Mucosa of rectum (tissue), 2 donors: ENCODE measurements around the gene LIN28A.

ENCODE experiments used
- H3K27ac ChIP-seq, 2 donors: one replicate each; pipeline ENCODE4 v1.7.0; 2013; ENCODE audit warnings: inconsistent platforms in 2 of 2, low read depth in 2 of 2, low read length in 2 of 2
- H3K27me3 ChIP-seq, 2 donors: one replicate each; pipeline ENCODE4 v1.7.0; 2013; ENCODE audit warnings: low read length in 2 of 2; ENCODE audit not compliant: control insufficient read depth in 2 of 2, insufficient read depth in 2 of 2
- H3K36me3 ChIP-seq, 2 donors: one replicate each; pipeline ENCODE4 v1.7.0; 2013; ENCODE audit warnings: low read length in 2 of 2; ENCODE audit not compliant: control insufficient read depth in 2 of 2, insufficient read depth in 2 of 2
- H3K4me1 ChIP-seq, 2 donors: one replicate each; pipeline ENCODE4 v1.7.0; 2013; ENCODE audit warnings: low read length in 2 of 2, mild to moderate bottlenecking in 1 of 2; ENCODE audit not compliant: control insufficient read depth in 2 of 2, insufficient read depth in 2 of 2
- H3K4me3 ChIP-seq, 2 donors: one replicate each; pipeline ENCODE4 v1.7.0; 2013; ENCODE audit warnings: low read length in 2 of 2
- H3K9ac ChIP-seq, 2 donors: one replicate each; pipeline ENCODE4 v1.7.0; 2013; ENCODE audit warnings: low read length in 2 of 2, low read depth in 1 of 2, mild to moderate bottlenecking in 1 of 2
- H3K9me3 ChIP-seq, 2 donors: one replicate each; pipeline ENCODE4 v1.7.0; 2013; ENCODE audit warnings: low read length in 2 of 2; ENCODE audit not compliant: control insufficient read depth in 2 of 2
- donor health status: healthy.
- donor health status: Normal muscosa, but diverticular disease.

The LIN28A gene

DNA sequence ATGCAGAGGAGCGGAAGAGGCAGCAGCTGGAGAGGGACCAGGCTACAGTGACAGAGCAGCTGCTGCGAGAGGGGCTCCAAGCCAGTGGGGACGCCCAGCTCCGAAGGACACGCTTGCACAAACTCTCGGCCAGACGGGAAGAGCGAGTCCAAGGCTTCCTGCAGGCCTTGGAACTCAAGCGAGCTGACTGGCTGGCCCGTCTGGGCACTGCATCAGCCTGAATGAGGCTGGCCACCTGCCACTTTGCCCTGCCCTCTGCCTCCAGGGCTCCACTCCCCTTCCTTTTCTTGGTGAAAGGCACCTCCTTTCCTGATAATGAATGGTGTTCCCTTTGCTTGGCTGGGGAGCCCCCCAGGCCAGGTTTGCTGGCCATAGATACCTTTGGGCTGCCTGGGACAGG is 58.3 kb downstream of the LIN28A start:
- H3K36me3 ChIP-seq: peaks cover 39 to 41% of the 10 kb centered on the region in 2 donors
- H3K27ac ChIP-seq: no peak overlapping the region
- no peak overlapping the region for H3K9ac ChIP-seq
- H3K9me3 ChIP-seq: no peaks in the 10 kb centered on the region
- no peak overlapping the region for H3K4me3 ChIP-seq
- H3K4me1 ChIP-seq: peaks cover 30 to 38% of the 10 kb centered on the region in 2 donors
- no peaks in the 10 kb centered on the region for H3K27me3 ChIP-seq

DNA sequence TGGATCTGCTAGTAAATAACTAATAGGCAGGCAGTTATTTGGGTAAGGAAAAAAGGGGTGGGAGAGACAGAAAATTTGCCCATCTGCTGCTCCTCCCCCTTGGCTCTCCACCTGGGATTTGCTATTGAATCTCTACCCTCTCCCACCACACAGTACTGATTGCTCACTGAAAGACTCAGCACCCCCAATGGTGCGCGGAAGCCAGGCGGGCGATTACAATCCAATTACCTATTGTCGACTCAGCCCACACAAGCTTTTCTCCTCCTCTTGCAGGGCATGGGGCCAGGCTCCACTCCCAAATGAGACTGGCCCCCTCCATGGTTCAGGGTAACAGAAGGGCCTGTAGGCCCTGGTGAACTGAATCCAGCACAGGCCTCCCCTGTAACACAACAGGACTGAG is 58.9 kb downstream of the LIN28A start:
- Histone ChIP-seq H3K4me1 (peaks cover 34 to 42% of the 10 kb centered on the region in 2 donors), H3K27me3 (no peaks in the 10 kb centered on the region), H3K4me3 (no peak overlapping the region), H3K27ac (no peak overlapping the region), H3K36me3 (peaks cover 43 to 46% of the 10 kb centered on the region in 2 donors), H3K9me3 (no peaks in the 10 kb centered on the region), H3K9ac (no peak overlapping the region)

DNA sequence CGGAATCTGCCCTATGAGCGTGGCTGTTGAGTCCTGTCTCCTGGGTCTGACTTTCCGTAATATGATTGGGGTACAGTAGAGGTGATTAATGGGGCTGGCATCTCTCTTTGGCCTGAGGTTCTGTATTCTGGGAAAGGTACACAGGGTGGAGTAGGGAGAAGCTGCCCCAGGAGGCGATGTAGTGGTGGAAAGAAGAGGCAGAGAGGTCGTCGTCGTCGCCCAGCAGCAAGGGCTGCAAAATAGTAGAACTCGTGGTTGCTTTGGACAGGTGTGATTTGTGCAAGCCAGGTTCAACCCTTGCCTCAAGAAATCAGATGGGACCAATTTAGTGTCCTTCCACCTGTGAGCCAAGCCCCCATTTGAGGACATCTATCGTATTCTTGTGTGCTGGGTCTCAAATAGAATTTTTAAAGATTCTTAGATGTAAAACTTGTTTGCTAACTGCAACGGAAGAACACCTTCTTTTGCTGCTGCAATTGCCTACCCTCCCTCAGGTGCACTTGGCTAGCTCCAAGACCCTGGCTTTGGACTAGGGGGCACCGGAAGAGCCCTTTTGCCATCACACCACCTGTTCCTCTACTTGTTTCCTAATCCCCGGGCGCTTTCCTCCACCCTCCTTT is 60.4 kb downstream of the LIN28A start:
- peak overlapping the region; percentile 76 to 80 for H3K4me3 ChIP-seq
- H3K27ac ChIP-seq: peak overlapping the region; percentile 26 to 99
- peak overlapping the region in 1 of 2 donors; percentile 5 for H3K9ac ChIP-seq

DNA sequence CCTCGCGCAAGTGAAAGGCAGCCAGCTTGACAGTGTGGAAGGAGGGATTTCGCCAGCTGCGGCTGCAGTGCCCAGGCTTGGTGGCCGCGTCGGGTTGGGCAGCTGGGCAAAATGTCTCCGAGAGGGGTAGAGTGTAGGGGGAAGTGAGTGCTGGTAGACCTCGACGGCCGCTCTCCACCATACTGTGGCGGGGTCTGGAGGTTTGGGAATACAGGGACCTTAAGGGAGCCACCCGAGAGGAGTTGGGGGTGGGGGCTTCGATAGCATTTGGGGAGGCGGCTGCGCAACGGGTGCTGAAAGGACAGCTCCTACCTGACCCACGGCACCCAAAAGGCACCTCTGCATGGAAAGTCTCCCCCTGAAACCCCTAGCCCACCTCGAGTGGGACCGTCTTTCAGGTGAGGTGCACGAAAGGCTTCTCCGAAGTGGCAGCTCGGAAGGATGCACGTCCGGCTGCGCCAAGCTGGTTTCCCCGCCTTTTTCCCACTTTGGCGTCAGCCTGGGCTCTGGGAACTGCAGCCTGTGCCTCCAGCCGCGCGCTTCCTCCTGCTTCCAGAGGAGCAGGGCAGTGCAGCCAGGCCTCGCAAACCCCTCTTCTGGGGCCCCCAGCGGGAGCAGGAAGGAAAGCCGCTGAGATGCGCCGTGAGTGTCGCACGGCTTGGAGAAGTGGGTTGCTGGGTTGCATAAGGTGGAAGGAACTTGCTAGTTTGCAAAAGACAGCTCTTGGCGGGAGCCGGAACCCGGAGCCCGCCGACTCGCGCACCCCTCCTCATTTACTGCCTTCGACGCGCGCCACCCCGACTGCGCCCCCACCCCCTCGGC is 61.1 kb downstream of the LIN28A start:
- Histone ChIP-seq H3K4me1 (peaks cover 34 to 42% of the 10 kb centered on the region in 2 donors), H3K27me3 (no peaks in the 10 kb centered on the region), H3K9ac (peak overlapping the region; percentile 63 to 70), H3K9me3 (no peaks in the 10 kb centered on the region), H3K36me3 (peaks cover 31 to 41% of the 10 kb centered on the region in 2 donors), H3K27ac (peak overlapping the region; percentile 99 to 100), H3K4me3 (peak overlapping the region; percentile 76 to 80)

More for the DNA sequence above, 60.4 kb downstream of the LIN28A start:
- Histone ChIP-seq H3K27me3 (no peaks in the 10 kb centered on the region), H3K9me3 (no peaks in the 10 kb centered on the region), H3K4me1 (peaks cover 34 to 42% of the 10 kb centered on the region in 2 donors), H3K36me3 (peaks cover 37 to 40% of the 10 kb centered on the region in 2 donors)

DNA sequence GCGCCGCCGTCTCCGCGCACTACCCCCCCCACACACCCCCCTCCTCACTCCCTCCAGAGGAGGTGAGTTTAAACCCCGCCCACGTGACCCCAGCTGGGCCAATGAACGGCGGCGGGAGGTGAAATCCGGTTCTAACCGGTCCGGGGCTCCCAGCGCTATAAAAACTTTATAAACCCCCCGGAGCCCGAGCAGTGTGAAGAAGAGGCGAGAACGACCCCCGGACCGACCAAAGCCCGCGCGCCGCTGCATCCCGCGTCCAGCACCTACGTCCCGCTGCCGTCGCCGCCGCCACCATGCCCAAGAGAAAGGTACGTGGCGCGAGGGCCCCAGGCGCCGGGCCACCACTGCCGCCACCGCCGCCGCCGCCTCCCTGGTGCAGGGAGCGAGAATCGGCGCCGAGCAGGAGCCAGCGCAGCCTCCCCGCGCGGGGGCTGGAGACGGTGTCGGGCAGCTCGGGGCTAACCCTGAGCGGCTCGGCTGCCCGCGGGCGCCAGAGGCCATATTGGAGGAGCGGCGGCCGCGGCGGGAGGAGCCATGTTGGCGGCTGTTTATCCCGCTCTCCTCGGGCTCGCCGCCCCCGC is 61.8 kb downstream of the LIN28A start, which contains the start of gene HMGN2:
HMGN2 (plus strand) TSS at position 121 of the 581 bp plus-strand sequence; CDS start at position 294, 173 bp downstream.
- Histone ChIP-seq H3K9me3 (no peaks in the 10 kb centered on the region), H3K4me3 (peak within 1 kb of the TSS; percentile 76 to 83), H3K9ac (peak within 1 kb of the TSS; percentile 63 to 99), H3K27me3 (no peaks in the 10 kb centered on the region), H3K4me1 (peaks cover 34 to 42% of the 10 kb centered on the region in 2 donors), H3K36me3 (peaks cover 29 to 41% of the 10 kb centered on the region in 2 donors), H3K27ac (peak within 1 kb of the TSS; percentile 99 to 100)

DNA sequence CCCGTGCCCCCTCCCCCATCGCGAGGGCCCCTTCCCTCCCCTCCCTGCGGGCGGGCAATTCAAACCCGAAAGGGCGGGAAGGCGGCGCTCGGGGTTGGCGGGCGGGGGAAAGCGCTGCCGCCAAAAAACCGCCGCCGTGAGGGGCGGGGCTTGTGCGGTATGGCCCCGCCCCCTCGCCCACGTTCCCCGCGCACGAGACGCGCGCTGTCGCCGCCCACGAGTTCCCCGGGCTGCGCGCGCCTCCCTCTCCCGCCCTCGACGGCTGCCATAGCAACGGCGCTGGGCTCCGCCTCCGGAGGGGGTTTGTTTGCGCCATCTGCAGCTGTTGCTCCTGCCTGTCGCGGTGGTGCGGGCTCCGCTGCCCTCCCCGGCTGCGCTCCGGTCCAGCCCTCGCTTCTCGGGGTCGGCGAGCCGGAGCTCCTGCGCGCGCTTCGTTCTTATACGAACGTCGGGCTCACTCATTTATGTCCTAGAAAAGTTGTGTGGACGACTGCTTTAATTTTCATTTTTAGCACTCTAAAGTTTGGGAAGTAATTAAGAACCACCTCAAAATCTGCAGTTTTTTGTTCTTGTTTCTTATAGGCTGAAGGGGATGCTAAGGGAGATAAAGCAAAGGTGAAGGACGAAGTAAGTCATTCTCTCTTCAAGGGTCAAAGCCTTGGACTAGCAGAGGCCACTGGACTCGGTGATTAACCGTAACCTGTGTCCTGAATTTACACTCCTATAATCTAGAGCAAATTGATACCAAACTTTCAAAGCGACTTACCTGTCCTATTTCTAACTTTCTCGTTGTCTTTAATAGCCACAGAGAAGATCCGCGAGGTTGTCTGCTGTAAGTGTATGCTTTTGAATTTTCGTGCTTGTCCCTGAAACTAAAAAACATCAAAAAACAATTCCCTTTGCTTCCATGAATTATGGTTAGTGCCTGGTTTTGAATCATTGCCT is 62.6 kb downstream of the LIN28A start:
- H3K9me3 ChIP-seq: no peaks in the 10 kb centered on the region
- H3K9ac ChIP-seq: peak overlapping the region; percentile 56 to 99

DNA sequence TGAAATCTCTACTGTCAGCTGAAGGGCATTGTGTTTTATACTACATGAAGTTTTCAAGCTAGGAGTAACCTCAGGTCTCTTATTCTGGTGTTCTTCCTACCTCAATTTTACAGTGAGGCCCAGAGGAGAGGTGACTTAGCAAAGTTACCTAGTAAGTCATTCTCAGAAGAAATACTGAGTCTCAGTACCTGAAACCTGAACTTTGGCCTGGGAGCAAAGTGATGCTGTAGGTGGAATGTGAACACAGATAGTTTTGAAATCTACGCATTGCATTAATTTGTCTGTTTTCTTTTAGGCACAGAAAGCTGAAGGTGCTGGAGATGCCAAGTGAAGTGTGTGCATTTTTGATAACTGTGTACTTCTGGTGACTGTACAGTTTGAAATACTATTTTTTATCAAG is 64.2 kb downstream of the LIN28A start:
- Histone ChIP-seq H3K4me3 (no peak overlapping the region), H3K9me3 (no peaks in the 10 kb centered on the region), H3K36me3 (peaks cover 25 to 34% of the 10 kb centered on the region in 2 donors), H3K27me3 (no peaks in the 10 kb centered on the region), H3K4me1 (peaks cover 30 to 34% of the 10 kb centered on the region in 2 donors), H3K9ac (no peak overlapping the region), H3K27ac (no peak overlapping the region)

More for the DNA sequence above, 62.6 kb downstream of the LIN28A start:
- peaks cover 34 to 42% of the 10 kb centered on the region in 2 donors for H3K4me1 ChIP-seq
- peak overlapping the region; percentile 71 to 83 for H3K4me3 ChIP-seq
- H3K27ac ChIP-seq: peak overlapping the region; percentile 99 to 100
- peaks cover 25 to 36% of the 10 kb centered on the region in 2 donors for H3K36me3 ChIP-seq
- no peaks in the 10 kb centered on the region for H3K27me3 ChIP-seq

DNA sequence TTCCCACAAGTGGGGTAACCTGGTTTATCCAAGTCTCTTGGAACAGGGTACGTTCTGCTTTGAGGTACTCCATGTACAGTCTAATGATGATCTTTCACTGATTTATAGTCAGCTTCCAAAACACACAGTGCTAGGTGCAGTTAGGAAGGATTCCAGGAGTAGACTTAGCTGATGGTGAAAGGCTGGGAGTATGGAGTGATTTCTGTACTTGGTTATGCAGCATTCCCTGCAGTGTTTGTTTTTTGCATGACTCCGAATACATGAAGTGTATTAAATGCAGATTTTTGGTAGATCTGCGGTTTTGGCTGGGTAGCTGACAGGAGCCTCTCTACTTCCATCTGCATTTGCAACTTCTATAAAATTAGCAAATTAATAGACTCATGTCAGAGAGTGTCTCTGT is 65.4 kb downstream of the LIN28A start:
- H3K27ac ChIP-seq: no peak overlapping the region
- H3K9me3 ChIP-seq: no peaks in the 10 kb centered on the region
- H3K4me3 ChIP-seq: no peak overlapping the region
- H3K27me3 ChIP-seq: no peaks in the 10 kb centered on the region
- H3K9ac ChIP-seq: no peak overlapping the region
- H3K4me1 ChIP-seq: peaks cover 21 to 22% of the 10 kb centered on the region in 2 donors
- peaks cover 25 to 34% of the 10 kb centered on the region in 2 donors for H3K36me3 ChIP-seq

DNA sequence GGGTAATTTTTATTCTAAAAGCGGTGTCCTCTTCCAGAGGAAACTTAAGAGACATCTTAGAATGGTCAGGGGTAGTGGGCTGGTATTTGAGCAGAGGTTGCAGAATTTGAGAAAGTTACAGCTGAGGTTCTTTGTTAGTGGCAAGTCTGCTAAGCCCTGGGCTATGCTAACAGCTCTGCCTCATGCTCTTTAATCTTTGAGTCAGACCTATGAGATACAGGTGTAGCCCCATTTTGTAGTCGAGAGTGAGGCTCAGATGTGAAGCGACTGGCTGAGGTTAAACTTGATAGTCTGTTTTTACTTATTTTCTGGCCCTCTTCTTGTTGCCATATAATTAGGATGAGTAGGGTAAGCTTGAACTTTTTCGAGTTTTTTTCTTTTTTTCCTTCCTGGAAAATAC is 66.3 kb downstream of the LIN28A start:
- no peaks in the 10 kb centered on the region for H3K27me3 ChIP-seq
- peaks cover 25 to 34% of the 10 kb centered on the region in 2 donors for H3K36me3 ChIP-seq
- H3K9me3 ChIP-seq: no peaks in the 10 kb centered on the region
- H3K4me3 ChIP-seq: no peak overlapping the region
- H3K4me1 ChIP-seq: peaks cover 12 to 13% of the 10 kb centered on the region in 2 donors
- no peak overlapping the region for H3K27ac ChIP-seq
- H3K9ac ChIP-seq: no peak overlapping the region
